ENCODE results near the gene NAE1. TPM values are rescaled to one million over a fixed set of nuclear protein-coding genes. Genes with fewer than 3 reads are reported as not detected.
"Not testable (repeated sequence)": the region's sequence is repeated elsewhere in the genome, so short reads cannot be mapped to it uniquely, and the experiment has no call there.

Gene NAE1
- total RNA-seq, 1 donor from 2014 or later, result 65.0 TPM

- peak; percentile 79 for FAIRE-seq
- H3K27ac Mint-ChIP-seq (ENCODE audit: unreplicated experiment), result peak overlapping the region; percentile 67
These were observed 42.3 kb upstream of the NAE1 start for GRCh38 chr16:66872943-66873684.

GRCh38 chr16:66872559-66872942, 41.8 kb upstream of the NAE1 start:
- Histone ChIP-seq H3K36me3 (ENCODE audit: insufficient read depth, low read length) (no peaks in the 10 kb centered on the region), H3K9ac (ENCODE audit: low read length) (peak overlapping the region; percentile 17), H3K27me3 (ENCODE audit: insufficient read depth, low read length) (no peaks in the 10 kb centered on the region), H3K27ac (ENCODE audit: low read depth, low read length) (no peak overlapping the region), H3K4me1 (ENCODE audit: insufficient read depth, low read length) (peaks cover 23% of the 10 kb centered on the region), H2AFZ (ENCODE audit: low read depth, low read length) (no peak overlapping the region), H3K4me3 (ENCODE audit: insufficient read depth, low read depth, low read length) (peak overlapping the region; percentile 41), H3K9me3 (ENCODE audit: insufficient read depth, low read depth, low read length) (no peaks in the 10 kb centered on the region), H3K79me2 (ENCODE audit: insufficient read depth, low read length) (no peaks in the 10 kb centered on the region), H3K4me2 (ENCODE audit: low read length) (peak overlapping the region; percentile 86), H4K20me1 (ENCODE audit: insufficient read depth, low read length) (no peaks in the 10 kb centered on the region)
- no peak for FAIRE-seq
- TF ChIP-seq CTCF (IDR thresholded peaks at IDR 0.05; ENCODE audit: insufficient read depth, low read depth, low read length) (no peak), EZH2 (IDR thresholded peaks at IDR 0.05; ENCODE audit: insufficient read depth, low read length) (no peak)
- Mint-ChIP-seq H3K9me3 (ENCODE audit: unreplicated experiment) (no peaks in the 10 kb centered on the region), H3K4me3 (ENCODE audit: unreplicated experiment) (peak overlapping the region; percentile 74), H3K4me1 (ENCODE audit: low read depth, unreplicated experiment) (peaks cover 14% of the 10 kb centered on the region), H3K36me3 (ENCODE audit: low read depth, unreplicated experiment) (no peaks in the 10 kb centered on the region), H3K27ac (ENCODE audit: unreplicated experiment) (peak overlapping the region; percentile 67), H3K27me3 (ENCODE audit: low read depth, unreplicated experiment) (peaks cover 3% of the 10 kb centered on the region)
- no peak for DNase-seq (ENCODE audit: low read depth)

More at GRCh38 chr16:66872943-66873684, 42.3 kb upstream of the NAE1 start:
- H3K79me2 ChIP-seq (ENCODE audit: insufficient read depth, low read length), result no peaks in the 10 kb centered on the region
- no peaks in the 10 kb centered on the region for H3K36me3 ChIP-seq (ENCODE audit: insufficient read depth, low read length)
- no peaks in the 10 kb centered on the region for H4K20me1 ChIP-seq (ENCODE audit: insufficient read depth, low read length)
- H3K4me3 ChIP-seq (ENCODE audit: insufficient read depth, low read depth, low read length), result peak overlapping the region; percentile 41
- H3K9me3 ChIP-seq (ENCODE audit: insufficient read depth, low read depth, low read length), result no peaks in the 10 kb centered on the region
- TF ChIP-seq EZH2 (IDR thresholded peaks at IDR 0.05; ENCODE audit: insufficient read depth, low read length) (no peak), CTCF (IDR thresholded peaks at IDR 0.05; ENCODE audit: insufficient read depth, low read depth, low read length) (peak; percentile 89)
- H3K27me3 ChIP-seq (ENCODE audit: insufficient read depth, low read length), result no peaks in the 10 kb centered on the region
- DNase-seq (ENCODE audit: low read depth), result peak; percentile 99
- peak overlapping the region; percentile 74 for H3K4me3 Mint-ChIP-seq (ENCODE audit: unreplicated experiment)
- peaks cover 3% of the 10 kb centered on the region for H3K27me3 Mint-ChIP-seq (ENCODE audit: low read depth, unreplicated experiment)
- peak overlapping the region; percentile 86 for H3K4me2 ChIP-seq (ENCODE audit: low read length)
- H3K9me3 Mint-ChIP-seq (ENCODE audit: unreplicated experiment), result no peaks in the 10 kb centered on the region
- no peaks in the 10 kb centered on the region for H3K36me3 Mint-ChIP-seq (ENCODE audit: low read depth, unreplicated experiment)
- peaks cover 18% of the 10 kb centered on the region for H3K4me1 Mint-ChIP-seq (ENCODE audit: low read depth, unreplicated experiment)
- H3K9ac ChIP-seq (ENCODE audit: low read length), result peak overlapping the region; percentile 17
- H3K4me1 ChIP-seq (ENCODE audit: insufficient read depth, low read length), result peaks cover 23% of the 10 kb centered on the region
- no peak overlapping the region for H3K27ac ChIP-seq (ENCODE audit: low read depth, low read length)
- H2AFZ ChIP-seq (ENCODE audit: low read depth, low read length), result peak overlapping the region; percentile 80

GRCh38 chr16:66871840-66872239, 41.1 kb upstream of the NAE1 start:
- Histone ChIP-seq H2AFZ (ENCODE audit: low read depth, low read length) (no peak overlapping the region), H3K79me2 (ENCODE audit: insufficient read depth, low read length) (no peaks in the 10 kb centered on the region), H3K9ac (ENCODE audit: low read length) (no peak overlapping the region), H4K20me1 (ENCODE audit: insufficient read depth, low read length) (no peaks in the 10 kb centered on the region), H3K4me1 (ENCODE audit: insufficient read depth, low read length) (peaks cover 23% of the 10 kb centered on the region), H3K27me3 (ENCODE audit: insufficient read depth, low read length) (no peaks in the 10 kb centered on the region), H3K4me2 (ENCODE audit: low read length) (no peak overlapping the region), H3K27ac (ENCODE audit: low read depth, low read length) (no peak overlapping the region), H3K36me3 (ENCODE audit: insufficient read depth, low read length) (no peaks in the 10 kb centered on the region), H3K9me3 (ENCODE audit: insufficient read depth, low read depth, low read length) (no peaks in the 10 kb centered on the region), H3K4me3 (ENCODE audit: insufficient read depth, low read depth, low read length) (no peak overlapping the region)
- no peak for TF ChIP-seq CTCF (IDR thresholded peaks at IDR 0.05; ENCODE audit: insufficient read depth, low read depth, low read length)
- TF ChIP-seq EZH2 (IDR thresholded peaks at IDR 0.05; ENCODE audit: insufficient read depth, low read length), result no peak
- Mint-ChIP-seq H3K36me3 (ENCODE audit: low read depth, unreplicated experiment) (no peaks in the 10 kb centered on the region), H3K27ac (ENCODE audit: unreplicated experiment) (no peak overlapping the region), H3K9me3 (ENCODE audit: unreplicated experiment) (no peaks in the 10 kb centered on the region), H3K27me3 (ENCODE audit: low read depth, unreplicated experiment) (peaks cover 3% of the 10 kb centered on the region), H3K4me1 (ENCODE audit: low read depth, unreplicated experiment) (peaks cover 14% of the 10 kb centered on the region), H3K4me3 (ENCODE audit: unreplicated experiment) (no peak overlapping the region)
- DNase-seq (ENCODE audit: low read depth) (no peak), FAIRE-seq (no peak)

GRCh38 chr16:66871363-66871762, 40.6 kb upstream of the NAE1 start:
- DNase-seq (ENCODE audit: low read depth); H3K27ac Mint-ChIP-seq (ENCODE audit: unreplicated experiment); H3K27me3 Mint-ChIP-seq (ENCODE audit: low read depth, unreplicated experiment); H3K9me3 Mint-ChIP-seq (ENCODE audit: unreplicated experiment); H3K27me3 ChIP-seq (ENCODE audit: insufficient read depth, low read length); H2AFZ ChIP-seq (ENCODE audit: low read depth, low read length); H3K36me3 ChIP-seq (ENCODE audit: insufficient read depth, low read length); H3K9ac ChIP-seq (ENCODE audit: low read length); H3K79me2 ChIP-seq (ENCODE audit: insufficient read depth, low read length); H4K20me1 ChIP-seq (ENCODE audit: insufficient read depth, low read length); H3K4me2 ChIP-seq (ENCODE audit: low read length); H3K27ac ChIP-seq (ENCODE audit: low read depth, low read length); H3K4me3 ChIP-seq (ENCODE audit: insufficient read depth, low read depth, low read length); FAIRE-seq; H3K9me3 ChIP-seq (ENCODE audit: insufficient read depth, low read depth, low read length); H3K4me3 Mint-ChIP-seq (ENCODE audit: unreplicated experiment); H3K36me3 Mint-ChIP-seq (ENCODE audit: low read depth, unreplicated experiment): not testable (repeated sequence)
- H3K4me1 Mint-ChIP-seq (ENCODE audit: low read depth, unreplicated experiment), result peaks cover 14% of the 10 kb centered on the region
- peaks cover 23% of the 10 kb centered on the region for H3K4me1 ChIP-seq (ENCODE audit: insufficient read depth, low read length)
